ENCODE results near the gene ISOC2.
"Not testable (repeated sequence)": the region's sequence is repeated elsewhere in the genome, so short reads cannot be mapped to it uniquely, and the experiment has no call there.

The ISOC2 gene

GRCh38 chr19:55436847-55437246 is 24.6 kb downstream of the ISOC2 start:
- DNase-seq = no peak

DNA sequence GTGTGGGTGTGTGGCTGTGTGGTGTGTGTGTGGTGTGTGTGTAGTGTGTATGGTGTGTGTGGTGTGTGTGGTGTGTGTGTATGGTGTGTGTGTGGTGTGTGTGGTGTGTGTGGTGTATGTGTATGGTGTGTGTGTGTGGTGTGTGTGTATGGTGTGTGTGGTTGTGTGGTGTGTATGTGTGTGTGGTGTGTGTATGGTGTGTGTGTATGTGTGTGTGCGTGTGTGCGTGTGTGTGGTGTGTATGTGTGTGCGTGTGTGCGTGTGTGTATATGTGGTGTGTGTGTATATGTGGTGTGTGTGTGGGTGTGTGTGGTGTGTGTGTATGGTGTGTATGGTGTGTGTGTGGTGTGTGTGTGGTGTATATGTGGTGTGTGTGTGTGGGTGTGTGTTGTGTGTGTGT is 26.4 kb downstream of the ISOC2 start:
- DNase-seq = no peak

DNA sequence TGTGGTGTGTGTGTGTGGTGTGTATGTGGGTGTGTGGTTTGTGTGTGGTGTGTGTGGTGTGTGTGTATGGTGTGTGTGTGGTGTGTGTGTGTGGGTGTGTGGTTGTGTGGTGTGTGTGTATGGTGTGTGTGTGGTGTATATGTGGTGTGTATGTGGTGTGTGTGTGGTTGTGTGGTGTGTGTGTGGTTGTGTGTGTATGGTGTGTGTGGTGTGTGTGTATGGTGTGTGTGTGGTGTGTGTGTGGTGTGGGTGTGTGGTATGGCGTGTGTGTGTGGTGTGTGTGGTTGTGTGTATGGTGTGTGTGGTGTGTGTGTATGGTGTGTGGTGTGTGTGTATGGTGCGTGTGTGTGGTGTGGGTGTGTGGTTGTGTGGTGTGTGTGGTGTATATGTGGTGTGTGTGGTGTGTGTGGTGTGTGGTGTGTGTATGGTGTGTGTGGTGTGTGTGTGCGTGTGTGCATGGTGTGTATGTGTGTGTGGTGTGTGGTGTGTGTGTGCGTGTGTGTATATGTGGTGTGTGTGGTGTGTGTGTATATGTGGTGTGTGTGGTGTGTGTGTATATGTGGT is 27.0 kb downstream of the ISOC2 start:
- no peak for DNase-seq

DNA sequence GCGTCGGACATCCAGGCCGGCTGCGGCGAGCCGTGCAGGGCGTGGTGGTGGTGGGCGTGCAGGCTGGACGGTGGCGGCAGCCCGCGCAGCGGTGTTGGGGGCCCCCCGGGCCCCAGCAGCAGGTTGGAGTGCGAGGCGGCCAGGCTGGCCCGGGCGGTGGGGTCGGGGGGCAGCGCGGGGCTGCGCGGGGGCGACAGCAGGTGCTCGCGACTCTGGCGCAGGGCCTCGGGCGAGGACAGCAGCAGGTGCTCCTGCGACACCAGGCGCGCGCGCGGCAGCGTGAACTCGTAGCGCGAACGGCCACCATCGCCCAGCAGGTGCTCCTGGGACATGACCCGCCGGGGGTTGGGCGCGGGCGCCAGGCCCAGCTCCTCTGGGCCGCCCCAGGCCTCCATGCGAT is 28.1 kb downstream of the ISOC2 start:
- DNase-seq = no peak

GRCh38 chr19:55432241-55432959 is 29.0 kb downstream of the ISOC2 start:
- DNase-seq = no peak

DNA sequence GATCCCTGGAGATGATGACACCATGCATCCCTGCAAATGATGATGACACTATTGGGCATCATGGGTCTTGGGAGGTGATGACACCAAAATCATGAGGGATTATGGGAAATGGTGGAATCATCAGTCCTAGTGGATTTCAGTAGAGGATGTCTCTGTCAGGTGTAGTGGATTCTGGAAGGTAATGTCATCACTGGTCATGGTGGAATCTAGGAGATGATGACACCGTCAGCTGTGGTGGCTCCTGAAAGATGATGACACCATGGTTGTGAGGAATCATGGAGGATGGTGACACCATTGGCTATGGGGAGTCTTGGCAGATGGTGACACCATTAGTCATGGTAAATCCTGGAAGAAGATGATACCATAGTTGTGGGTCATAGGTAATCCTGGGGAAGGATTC is 30.3 kb downstream of the ISOC2 start:
- DNase-seq = no peak

GRCh38 chr19:55426042-55426441 is 35.4 kb downstream of the ISOC2 start:
- DNase-seq = no peak

DNA sequence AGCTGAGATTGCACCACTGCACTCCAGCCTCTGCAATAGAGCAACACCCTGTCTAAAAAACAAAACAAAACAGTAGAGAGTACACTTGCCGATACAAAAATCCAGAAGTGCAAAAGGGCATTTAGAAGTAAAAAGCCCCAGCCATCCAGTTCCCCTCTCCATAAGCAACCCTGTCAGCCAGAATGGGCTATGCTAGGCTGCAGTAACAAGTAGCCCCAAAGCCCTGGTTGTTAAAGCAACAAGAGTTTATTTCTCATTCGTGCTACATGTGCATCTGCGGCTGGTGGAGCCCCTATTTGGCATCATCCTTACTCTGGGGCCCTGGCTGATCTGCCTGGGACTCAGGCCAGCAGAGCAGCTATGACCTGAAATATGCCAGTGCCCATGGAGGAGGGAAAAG is 36.9 kb downstream of the ISOC2 start:
- DNase-seq = no peak

GRCh38 chr19:55423225-55424005 is 38.0 kb downstream of the ISOC2 start:
- DNase-seq = no peak

DNA sequence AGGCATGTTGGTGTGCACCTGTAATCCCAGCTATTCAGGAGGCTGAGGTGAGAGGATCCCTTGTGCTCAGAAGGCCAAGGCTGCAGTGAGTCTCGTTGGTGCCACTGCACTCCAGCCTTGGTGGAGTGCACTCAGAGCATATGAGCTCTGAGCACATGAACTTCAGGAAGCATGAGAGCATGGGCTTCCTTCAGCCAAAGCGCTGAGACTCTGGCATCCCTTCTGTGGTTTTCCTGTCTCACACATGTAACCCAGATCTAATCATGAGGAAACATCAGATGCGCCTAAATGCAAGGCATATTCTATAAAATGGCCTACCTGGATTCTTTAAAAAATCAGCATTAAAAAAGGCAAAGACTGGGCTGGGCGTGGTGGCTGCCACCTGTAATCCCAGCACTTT is 40.2 kb downstream of the ISOC2 start:
- DNase-seq = not testable (repeated sequence)

- no peak for DNase-seq
These were observed 41.7 kb downstream of the ISOC2 start for GRCh38 chr19:55419624-55420236.

DNA sequence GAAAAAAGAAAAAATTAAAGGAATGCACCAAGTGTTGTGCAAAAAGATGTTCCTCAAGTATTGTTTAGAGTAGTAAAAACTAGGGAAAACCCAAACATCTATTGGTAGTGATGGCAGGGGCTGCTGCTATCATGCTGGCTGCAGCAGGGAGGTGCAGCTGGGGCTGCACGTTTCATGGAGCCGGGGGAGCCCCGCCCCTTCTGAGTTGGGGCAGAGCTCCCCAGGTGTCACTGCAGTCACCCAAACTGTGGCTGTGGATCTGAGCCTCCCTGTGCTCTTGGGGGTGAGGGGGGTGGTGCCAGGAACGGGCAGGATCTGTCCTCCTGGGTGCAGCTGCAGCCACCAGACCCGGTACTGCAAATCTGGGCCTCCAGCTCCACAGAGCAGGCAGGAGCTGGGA is 42.3 kb downstream of the ISOC2 start:
- DNase-seq = no peak

GRCh38 chr19:55418185-55418584 is 43.3 kb downstream of the ISOC2 start:
- peak; percentile 93 for DNase-seq

DNA sequence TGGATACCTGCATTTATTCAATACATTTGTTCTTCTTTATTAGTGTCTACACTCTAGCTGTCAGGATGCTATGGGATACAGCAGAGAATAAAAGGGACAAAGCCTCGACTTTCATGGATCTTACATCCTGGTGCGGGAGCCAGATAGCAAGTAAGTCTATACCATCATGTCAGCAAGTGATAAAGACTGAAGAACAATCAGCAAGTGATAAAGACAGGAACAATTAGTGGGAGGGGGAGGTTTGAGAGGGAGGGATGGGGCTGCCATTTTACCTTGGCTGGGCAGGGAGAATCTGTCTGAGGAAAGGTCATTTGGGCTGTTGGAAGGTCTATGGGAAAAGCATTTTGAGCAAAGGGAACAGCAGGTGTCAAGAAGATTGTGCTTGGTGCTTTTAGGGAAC is 51.3 kb downstream of the ISOC2 start:
- DNase-seq = no peak

DNA sequence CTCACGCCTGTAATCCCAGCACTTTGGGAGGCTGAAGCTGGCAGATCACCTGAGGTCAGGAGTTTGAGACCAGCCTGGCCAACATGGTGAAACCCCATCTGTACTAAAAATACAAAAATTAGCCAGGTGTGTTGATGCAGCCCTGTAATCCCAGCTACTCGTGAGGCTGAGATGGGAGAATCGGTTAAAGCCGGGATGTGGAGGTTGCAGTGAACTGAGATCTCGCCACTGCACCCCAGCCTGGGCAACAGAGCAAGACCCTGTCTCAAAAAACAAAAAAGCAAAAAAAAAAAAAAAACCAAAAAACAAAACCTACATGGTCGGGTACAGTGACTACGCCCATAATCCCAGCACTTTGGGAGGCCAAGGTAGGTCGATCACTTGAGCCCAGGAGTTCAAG is 52.3 kb downstream of the ISOC2 start:
- DNase-seq = not testable (repeated sequence)

DNA sequence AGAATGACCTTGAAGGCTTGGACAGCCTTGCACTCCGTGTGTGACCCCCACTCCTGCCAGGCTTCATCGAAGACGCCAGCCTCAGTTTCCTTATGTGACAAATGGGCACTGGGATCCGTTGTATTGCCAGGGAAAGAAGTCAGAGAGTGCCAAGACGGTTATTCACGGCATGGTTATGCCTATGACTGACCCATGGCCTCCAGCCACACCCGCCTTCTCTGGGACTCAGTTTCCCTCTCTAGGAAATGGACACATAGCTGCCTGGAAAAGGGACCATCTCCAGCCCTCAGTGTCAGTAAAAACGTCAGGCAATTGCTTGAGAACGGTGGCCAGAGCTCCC is 52.9 kb downstream of the ISOC2 start:
- DNase-seq = no peak

DNA sequence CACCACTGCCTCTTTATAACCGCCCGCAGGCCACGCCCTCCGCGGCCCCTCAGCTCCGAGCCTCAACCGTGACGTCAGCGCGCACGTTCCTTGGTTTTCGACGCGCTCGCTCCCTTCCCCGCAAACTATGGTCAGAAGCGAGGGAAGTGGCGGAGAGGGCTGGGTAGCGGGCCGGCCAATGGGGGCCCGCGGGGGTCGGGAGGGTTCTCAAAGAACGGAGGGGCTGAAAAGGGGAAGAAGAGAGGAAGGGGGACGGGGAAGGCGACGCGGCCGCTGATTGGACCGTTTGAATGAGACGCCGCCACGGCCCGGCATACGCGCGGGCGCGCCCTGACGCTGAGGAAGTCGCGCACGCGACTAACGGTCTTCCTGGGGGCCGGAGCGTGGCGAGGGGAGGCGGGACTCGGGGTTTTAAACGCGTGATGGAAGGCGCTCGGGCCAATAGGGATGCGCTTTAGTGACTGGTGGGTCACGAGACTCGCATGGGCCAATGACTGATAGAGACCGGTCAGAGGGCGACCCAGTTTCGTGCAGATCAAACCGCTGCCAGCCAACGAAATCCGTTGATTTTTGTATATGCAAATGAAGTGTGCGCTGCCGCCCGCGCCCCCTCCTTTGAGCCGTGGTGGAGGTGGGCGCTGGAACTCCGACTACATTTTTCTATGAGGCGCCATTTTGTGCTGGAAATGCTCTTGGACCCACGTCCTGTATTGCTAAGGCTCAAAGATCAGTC is 53.5 kb downstream of the ISOC2 start:
- DNase-seq = peak; percentile 100

GRCh38 chr19:55407550-55407799 is 54.0 kb downstream of the ISOC2 start, which contains the start of gene UBE2S:
UBE2S (minus strand) TSS chr19:55407788; CDS start chr19:55407589, 199 bp downstream.
- DNase-seq = not testable (repeated sequence)

DNA sequence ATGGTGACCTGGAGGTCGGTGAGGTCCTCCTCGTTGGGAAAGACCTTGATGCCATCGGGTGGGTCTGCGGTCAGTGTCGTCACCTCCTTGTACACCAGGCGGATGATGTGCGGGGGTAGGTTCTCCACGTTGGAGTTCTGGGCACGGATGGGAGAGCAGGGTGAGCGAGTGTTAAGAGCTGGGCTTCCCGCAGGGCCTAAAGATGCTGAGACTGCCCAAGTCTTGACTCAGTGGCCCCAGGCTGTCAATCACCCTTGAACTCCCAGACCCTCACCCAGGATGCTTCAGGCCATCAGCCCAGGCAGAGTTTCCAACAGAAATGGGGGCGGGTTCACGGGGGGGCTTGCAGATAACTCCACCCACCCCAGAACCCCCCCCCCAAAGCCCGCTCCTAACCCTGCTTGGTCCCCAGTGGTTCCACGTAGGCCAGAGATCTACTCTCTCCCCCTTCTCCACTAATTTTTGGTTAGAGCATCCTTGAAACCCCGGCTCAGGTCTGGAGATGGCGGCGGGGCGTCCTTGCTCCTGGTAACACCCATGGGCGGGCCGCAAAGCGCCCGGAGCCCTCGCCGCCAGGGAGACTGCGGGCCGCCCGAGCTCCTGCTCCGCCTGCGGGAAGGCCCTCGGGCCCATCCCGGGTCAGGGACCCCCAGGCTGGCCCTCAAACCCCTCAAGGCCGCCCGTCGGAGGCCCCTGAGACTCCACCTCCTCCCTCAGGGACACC is 54.5 kb downstream of the ISOC2 start:
- DNase-seq = peak; percentile 32

DNA sequence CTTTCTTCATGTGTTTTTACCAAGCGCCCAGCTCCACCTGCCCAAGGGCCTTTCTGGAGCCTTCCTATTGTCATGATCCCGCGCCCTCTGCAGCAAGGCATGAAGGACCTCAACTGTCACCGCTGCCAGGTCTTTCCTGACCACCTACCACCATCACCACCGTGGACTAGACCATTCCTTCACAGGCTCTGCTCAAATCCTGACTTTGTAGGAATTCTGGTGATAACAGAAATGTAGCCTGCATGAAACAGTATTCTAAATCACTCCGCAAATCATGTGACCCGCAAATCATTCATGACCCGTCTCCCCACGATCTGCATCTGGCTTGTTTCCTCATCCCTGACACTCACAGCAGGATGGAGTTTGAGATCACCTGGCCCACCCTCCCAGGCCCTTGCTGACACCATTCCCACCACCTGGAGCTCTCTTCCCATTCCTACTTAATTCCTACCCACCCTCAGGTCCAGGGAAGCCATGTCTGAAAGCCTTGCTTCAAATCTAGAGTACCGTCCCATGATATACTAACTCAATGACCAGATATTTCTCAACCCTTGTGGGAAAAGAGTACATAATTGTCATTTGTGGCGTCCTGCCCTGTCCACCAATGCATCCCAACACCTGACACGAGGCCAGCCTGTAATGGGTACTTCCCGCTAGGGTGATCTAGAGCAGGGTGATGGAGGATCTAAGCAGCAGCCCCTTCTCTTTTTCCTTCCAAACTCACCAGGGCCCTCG is 55.2 kb downstream of the ISOC2 start:
- no peak for DNase-seq

GRCh38 chr19:55405638-55406037 is 55.8 kb downstream of the ISOC2 start:
- no peak for DNase-seq
